ENCODE measurements around the gene RPS21.
"Not testable (repeated sequence)": the region's sequence is repeated elsewhere in the genome, so short reads cannot be mapped to it uniquely, and the experiment has no call there.

Gene RPS21

GRCh38 chr20:62365814-62366369 lies 21.0 kb upstream of the RPS21 start:
- DNase-seq: no peak

- no peak for DNase-seq
These were observed 20.4 kb upstream of the RPS21 start for GRCh38 chr20:62366370-62367135.

- no peak for DNase-seq
These were observed 19.7 kb upstream of the RPS21 start, which contains the start of gene LAMA5 for GRCh38 chr20:62367136-62367632. Gene LAMA5 (minus strand): TSS chr20:62367312. CDS start chr20:62367245, 67 bp downstream.

GRCh38 chr20:62367633-62368391 lies 19.1 kb upstream of the RPS21 start:
- no peak for DNase-seq

- no peak for DNase-seq
These were observed 18.4 kb upstream of the RPS21 start for GRCh38 chr20:62368392-62368975.

GRCh38 chr20:62368976-62369814 lies 17.7 kb upstream of the RPS21 start:
- DNase-seq: no peak

- no peak for DNase-seq
These were observed 17.1 kb upstream of the RPS21 start for GRCh38 chr20:62369815-62370114.

- DNase-seq: no peak
These were observed 16.6 kb upstream of the RPS21 start for GRCh38 chr20:62370115-62370806.

GRCh38 chr20:62370807-62371587 lies 15.9 kb upstream of the RPS21 start:
- DNase-seq: no peak

- no peak for DNase-seq
These were observed 15.3 kb upstream of the RPS21 start for GRCh38 chr20:62371588-62372041.

GRCh38 chr20:62372042-62372993 lies 14.6 kb upstream of the RPS21 start:
- no peak for DNase-seq

- DNase-seq: not testable (repeated sequence)
These were observed 13.2 kb upstream of the RPS21 start for GRCh38 chr20:62373631-62374179.

- no peak for DNase-seq
These were observed 12.4 kb upstream of the RPS21 start for GRCh38 chr20:62374331-62375152.

GRCh38 chr20:62376112-62377063 lies 10.5 kb upstream of the RPS21 start:
- DNase-seq: no peak

GRCh38 chr20:62377064-62377461 lies 9.8 kb upstream of the RPS21 start:
- DNase-seq: no peak

- no peak for DNase-seq
These were observed 9.2 kb upstream of the RPS21 start for GRCh38 chr20:62377615-62378178.

- DNase-seq: no peak
These were observed 8.7 kb upstream of the RPS21 start for GRCh38 chr20:62378215-62378614.
